SK-N-SH (cell line): ENCODE measurements around the gene CSRNP3. TPM values are rescaled to one million over a fixed set of nuclear protein-coding genes. Genes with fewer than 3 reads are reported as not detected.

ENCODE experiments used
- CTCF ChIA-PET: fragments of 300-600, 350-600 bp; formaldehyde crosslinking; extraction: SDS; loops from one replicate; lab custom pipeline; 2021; lab: Yijun Ruan, JAX
- POLR2A ChIA-PET: fragments of 350-600 bp; sonication (Branson Sonifier 250); formaldehyde crosslinking; extraction: SDS; loops from one replicate; lab custom pipeline; 2020; ENCODE audit warnings: antibody characterized with exemption, inconsistent platforms; lab: Yijun Ruan, JAX
- DNase-seq: peaks from one replicate; pipeline ENCODE4 v3.0.0; 2012
- H2AFZ ChIP-seq: fragments of 200-600 bp; sonication (generic); 2 replicates; pipeline ENCODE4 v1.8.1; 2016; ENCODE audit warnings: antibody characterized with exemption, mild to moderate bottlenecking, low read depth
- H3F3A ChIP-seq: fragments of 200-600 bp; sonication (generic); replicated peaks from 2 replicates; pipeline ENCODE3; 2016; ENCODE audit warnings: antibody characterized with exemption, mild to moderate bottlenecking; ENCODE audit not compliant: insufficient read depth
- H3K27ac ChIP-seq, 2 experiments: fragments of 200-500 bp in 1 of 2; fragments of 200-600 bp in 1 of 2; sonication (Bioruptor generic) in 1 of 2; sonication (generic), shearing (Covaris generic) in 1 of 2; 2 replicates each; pipeline versions ENCODE4 v1.5.1 to v1.6.1; 2014 to 2016; ENCODE audit warnings: low read depth in 2 of 2, inconsistent platforms in 1 of 2, low read length in 1 of 2, mild to moderate bottlenecking in 1 of 2, mixed read lengths in 1 of 2
- H3K27me3 ChIP-seq: fragments of 200-600 bp; sonication (generic), shearing (Covaris generic); 2 replicates; pipeline ENCODE4 v1.6.1; 2016; ENCODE audit warnings: mixed run types; ENCODE audit not compliant: insufficient read depth
- H3K36me3 ChIP-seq, 2 experiments: fragments of 200-500 bp in 1 of 2; fragments of 200-600 bp in 1 of 2; sonication (Bioruptor generic) in 1 of 2; sonication (generic) in 1 of 2; replicated peaks in 1 of 2; 2 replicates each; pipeline versions ENCODE3 to v1.5.1; 2014 to 2016; ENCODE audit warnings: low read length in 1 of 2, mild to moderate bottlenecking in 1 of 2; ENCODE audit not compliant: insufficient read depth in 2 of 2, control insufficient read depth in 1 of 2
- H3K4me1 ChIP-seq, 2 experiments: fragments of 200-500 bp in 1 of 2; fragments of 200-600 bp in 1 of 2; sonication (Bioruptor generic) in 1 of 2; sonication (generic), shearing (Covaris generic) in 1 of 2; 2 replicates each; pipeline versions ENCODE4 v1.5.1 to v1.6.1; 2014 to 2016; ENCODE audit warnings: low read depth in 1 of 2, low read length in 1 of 2, mixed run types in 1 of 2; ENCODE audit not compliant: insufficient read depth in 2 of 2, control insufficient read depth in 1 of 2
- H3K4me2 ChIP-seq: fragments of 200-600 bp; sonication (generic), shearing (Covaris generic); 2 replicates; pipeline ENCODE4 v1.6.1; 2017; ENCODE audit warnings: mixed run types
- H3K4me3 ChIP-seq, 2 experiments: fragments of 200-500 bp in 1 of 2; fragments of 200-600 bp in 1 of 2; sonication (Bioruptor generic) in 1 of 2; sonication (generic), shearing (Covaris generic) in 1 of 2; 2 replicates each; pipeline versions ENCODE4 v1.5.1 to v1.8.1; 2014 to 2016; ENCODE audit warnings: low read depth in 2 of 2, inconsistent platforms in 1 of 2, low read length in 1 of 2, mild to moderate bottlenecking in 1 of 2, mixed read lengths in 1 of 2, moderate library complexity in 1 of 2
- H3K79me2 ChIP-seq: fragments of 200-600 bp; sonication (generic); 2 replicates; pipeline ENCODE4 v1.8.1; 2017; ENCODE audit warnings: mild to moderate bottlenecking; ENCODE audit not compliant: insufficient read depth
- H3K9ac ChIP-seq: fragments of 200-600 bp; sonication (generic); 2 replicates; pipeline ENCODE4 v1.6.1; 2017; ENCODE audit warnings: mixed run types
- H3K9me2 ChIP-seq: fragments of 200-600 bp; sonication (generic); 2 replicates; pipeline ENCODE4 v1.6.1; 2017; ENCODE audit warnings: mixed run types
- H3K9me3 ChIP-seq: fragments of 200-600 bp; sonication (generic); 2 replicates; pipeline ENCODE4 v1.6.1; 2017; ENCODE audit warnings: mixed run types, mild to moderate bottlenecking, moderate library complexity
- H4K20me1 ChIP-seq: fragments of 200-600 bp; sonication (generic); 2 replicates; pipeline ENCODE4 v1.6.1; 2017; ENCODE audit warnings: mild to moderate bottlenecking, mixed run types; ENCODE audit not compliant: insufficient read depth
- CHD2 ChIP-seq: fragments of 150-350 bp; IDR thresholded peaks from 2 replicates; pipeline ENCODE4 v1.6.1; 2018; ENCODE audit warnings: low read length; ENCODE audit not compliant: partially characterized antibody
- ELF1 ChIP-seq: IDR thresholded peaks from 2 replicates; pipeline ENCODE4 v1.4.0; 2012
- EP300 ChIP-seq, 2 experiments: IDR thresholded peaks; 2 replicates each; pipeline versions ENCODE4 v1.4.0 to v1.6.1; 2012; ENCODE audit warnings: borderline replicate concordance in 1 of 2, low read depth in 1 of 2, low read length in 1 of 2
- EZH2phosphoT487 ChIP-seq: fragments of 200-600 bp; sonication (generic); IDR thresholded peaks from 2 replicates; pipeline ENCODE4 v1.6.1; 2017; ENCODE audit warnings: low read depth, mixed run types, mild to moderate bottlenecking, antibody characterized with exemption, moderate library complexity, borderline replicate concordance
- FOSL2 ChIP-seq: IDR thresholded peaks from 2 replicates; pipeline ENCODE4 v1.4.0; 2012; ENCODE audit warnings: low read depth, mild to moderate bottlenecking, moderate library complexity, borderline replicate concordance
- FOXJ3 ChIP-seq: sonication (generic); formaldehyde crosslinking; IDR thresholded peaks from 2 replicates; pipeline ENCODE4 v1.5.1; 2020; ENCODE audit warnings: mild to moderate bottlenecking, missing genetic modification reagents
- FOXM1 ChIP-seq: IDR thresholded peaks from 2 replicates; pipeline ENCODE4 v1.4.0; 2012; ENCODE audit warnings: low read depth, mild to moderate bottlenecking
- JUND ChIP-seq: IDR thresholded peaks from 2 replicates; pipeline ENCODE4 v1.4.0; 2012
- MXI1 ChIP-seq: IDR thresholded peaks from 2 replicates; pipeline ENCODE4 v1.6.1; 2012; ENCODE audit warnings: mild to moderate bottlenecking, low read depth, low read length, improper control_type of control experiment
- NFIC ChIP-seq: IDR thresholded peaks from 2 replicates; pipeline ENCODE4 v1.4.0; 2012; ENCODE audit warnings: borderline replicate concordance
- POLR2AphosphoS5 ChIP-seq: IDR thresholded peaks from 2 replicates; pipeline ENCODE4 v1.6.1; 2012; ENCODE audit warnings: low read depth, low read length
- RAD21 ChIP-seq: IDR thresholded peaks from 2 replicates; pipeline ENCODE4 v1.6.1; 2012; ENCODE audit warnings: mild to moderate bottlenecking, low read length
- RCOR1 ChIP-seq: fragments of 150-350 bp; IDR thresholded peaks from 2 replicates; pipeline ENCODE4 v1.6.1; 2017; ENCODE audit warnings: antibody characterized with exemption, low read length
- RXRA ChIP-seq: IDR thresholded peaks from 2 replicates; pipeline ENCODE4 v1.4.0; 2012; ENCODE audit warnings: low read depth, mild to moderate bottlenecking, borderline replicate concordance
- SIN3A ChIP-seq: IDR thresholded peaks from 2 replicates; pipeline ENCODE4 v1.6.1; 2012; ENCODE audit warnings: low read depth, mild to moderate bottlenecking, low read length, moderate library complexity, borderline replicate concordance
- SMC3 ChIP-seq: IDR thresholded peaks from 2 replicates; pipeline ENCODE4 v1.6.1; 2012; ENCODE audit warnings: low read depth, low read length, improper control_type of control experiment
- TAF1 ChIP-seq: IDR thresholded peaks from 2 replicates; pipeline ENCODE4 v1.6.1; 2012; ENCODE audit warnings: low read depth, mild to moderate bottlenecking, low read length, moderate library complexity, borderline replicate concordance
- TEAD4 ChIP-seq: IDR thresholded peaks from 2 replicates; pipeline ENCODE4 v1.4.0; 2012; ENCODE audit warnings: mild to moderate bottlenecking, borderline replicate concordance; ENCODE audit not compliant: insufficient read depth
- YY1 ChIP-seq: IDR thresholded peaks from 2 replicates; pipeline ENCODE4 v1.4.0; 2012; ENCODE audit warnings: low read depth, mild to moderate bottlenecking
- WGBS: methylation state at CpG from one replicate; pipeline ENCODE4 v1.1.6; 2017; ENCODE audit warnings: low lambda C conversion rate; 5-methylcytosine and 5-hydroxymethylcytosine counted together
- polyA plus RNA-seq, 3 experiments: library from polyadenylated mRNA; depleted of rRNA; stranded (reverse); fragments of >200 nt; gene quantifications; 2 replicates each; pipeline ENCODE4 v1.2.3, GENCODE V29; 2012
- TF ChIP-seq, protein P1 (sequence below): IDR thresholded peaks from 2 replicates; pipeline ENCODE4 v1.4.0; 2012; ENCODE audit warnings: low read depth
- TF ChIP-seq, protein P2 (sequence below): IDR thresholded peaks from 2 replicates; pipeline ENCODE4; 2012
- TF ChIP-seq, protein P3 (sequence below): IDR thresholded peaks from 2 replicates; pipeline ENCODE4 v1.4.0; 2012; ENCODE audit warnings: low read depth, borderline replicate concordance
- TF ChIP-seq, protein P4 (sequence below): IDR thresholded peaks from 2 replicates; pipeline ENCODE4 v1.6.1; 2012; ENCODE audit warnings: mild to moderate bottlenecking, low read depth, low read length, moderate library complexity
- TF ChIP-seq, protein P5 (sequence below): fragments of 150-350 bp; IDR thresholded peaks from 2 replicates; pipeline ENCODE4 v1.6.1; 2016; ENCODE audit warnings: mild to moderate bottlenecking, low read depth, low read length

Gene CSRNP3, protein sequence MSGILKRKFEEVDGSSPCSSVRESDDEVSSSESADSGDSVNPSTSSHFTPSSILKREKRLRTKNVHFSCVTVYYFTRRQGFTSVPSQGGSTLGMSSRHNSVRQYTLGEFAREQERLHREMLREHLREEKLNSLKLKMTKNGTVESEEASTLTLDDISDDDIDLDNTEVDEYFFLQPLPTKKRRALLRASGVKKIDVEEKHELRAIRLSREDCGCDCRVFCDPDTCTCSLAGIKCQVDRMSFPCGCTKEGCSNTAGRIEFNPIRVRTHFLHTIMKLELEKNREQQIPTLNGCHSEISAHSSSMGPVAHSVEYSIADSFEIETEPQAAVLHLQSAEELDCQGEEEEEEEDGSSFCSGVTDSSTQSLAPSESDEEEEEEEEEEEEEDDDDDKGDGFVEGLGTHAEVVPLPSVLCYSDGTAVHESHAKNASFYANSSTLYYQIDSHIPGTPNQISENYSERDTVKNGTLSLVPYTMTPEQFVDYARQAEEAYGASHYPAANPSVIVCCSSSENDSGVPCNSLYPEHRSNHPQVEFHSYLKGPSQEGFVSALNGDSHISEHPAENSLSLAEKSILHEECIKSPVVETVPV
- polyA plus RNA-seq (2012; rRNA removed), result 1.0 and 2.4 TPM in 2 replicates
- polyA plus RNA-seq (2012; cell fraction: cytosol; rRNA removed), result 1.9 and 2.8 TPM in 2 replicates
- polyA plus RNA-seq (2012; cell fraction: nucleus; rRNA removed), result 0.72 and 1.2 TPM in 2 replicates

DNA sequence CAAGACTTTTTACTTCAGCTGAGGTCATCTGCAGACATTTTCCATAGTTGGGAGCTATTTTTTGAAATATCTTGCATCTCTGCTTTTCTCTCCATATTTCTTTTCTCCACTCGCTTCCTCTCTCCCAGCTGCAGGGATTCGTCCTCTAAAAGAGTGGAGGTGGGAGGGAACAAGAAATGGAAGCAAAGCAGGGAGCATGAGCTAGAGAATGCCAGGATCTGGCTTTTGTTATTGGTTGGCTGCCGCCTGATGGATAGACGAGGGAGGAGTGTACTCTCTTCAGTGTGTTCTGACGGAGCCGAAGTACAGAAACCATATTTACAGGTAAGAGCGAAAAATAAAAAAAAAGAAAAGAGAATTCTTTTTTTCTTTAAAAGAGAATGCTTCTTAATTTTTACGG is at the start of gene CSRNP3:
CSRNP3 (plus strand) TSS at position 282 of the 400 bp plus-strand sequence. CDS start 125,368 bp downstream, outside the sequence.
- 5% methylated on average over 8 of the region's 8 CpGs for WGBS
- ChIA-PET CTCF (interaction anchor here (0.8 to 2.6 kb wide), 9 partner anchors 59 to 404 kb away, joined by 3 to 23 read pairs (median 3); no protein-coding TSS in a partner anchor), POLR2A (interaction anchor here (0.7 to 1.4 kb wide), 4 partner anchors 103 to 365 kb away, joined by 3 to 4 read pairs (median 3); no protein-coding TSS in a partner anchor)
- peak; percentile 53 for DNase-seq
- Histone ChIP-seq H3K9me3 (no peaks in the 10 kb centered on the region), H3F3A (peaks cover 6% of the 10 kb centered on the region), H3K79me2 (peaks cover 16% of the 10 kb centered on the region), H3K9ac (peak within 1 kb of the TSS; percentile 59), H3K36me3 (no peaks in the 10 kb centered on the region), H3K27me3 (no peaks in the 10 kb centered on the region), H3K27ac (peak within 1 kb of the TSS; percentile 69 to 96), H3K9me2 (no peaks in the 10 kb centered on the region), H3K4me2 (peak within 1 kb of the TSS; percentile 76), H2AFZ (peak within 1 kb of the TSS; percentile 94), H3K4me3 (peak within 1 kb of the TSS; percentile 66 to 70), H3K4me1 (peaks cover 29 to 40% of the 10 kb centered on the region in 2 experiments; a peak in 3 of 4 replicates), H4K20me1 (no peaks in the 10 kb centered on the region)
- TF ChIP-seq POLR2AphosphoS5, result peak; percentile 76
- 0 out of 2 replicates have a peak, but pooled peaks have one; percentile 10 for TF ChIP-seq SMC3
- TF ChIP-seq, protein P1, sequence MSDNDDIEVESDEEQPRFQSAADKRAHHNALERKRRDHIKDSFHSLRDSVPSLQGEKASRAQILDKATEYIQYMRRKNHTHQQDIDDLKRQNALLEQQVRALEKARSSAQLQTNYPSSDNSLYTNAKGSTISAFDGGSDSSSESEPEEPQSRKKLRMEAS, result 0 out of 2 replicates have a peak, but pooled peaks have one; percentile 22
- TF ChIP-seq FOXM1, result no peak
- no peak for TF ChIP-seq SIN3A
- TF ChIP-seq EP300 (IDR thresholded peaks at IDR 0.05; ENCODE audit: borderline replicate concordance in 1 of 2, low read depth in 1 of 2, low read length in 1 of 2), result no peak; a peak in 1 of 4 replicates
- TF ChIP-seq, protein P2, sequence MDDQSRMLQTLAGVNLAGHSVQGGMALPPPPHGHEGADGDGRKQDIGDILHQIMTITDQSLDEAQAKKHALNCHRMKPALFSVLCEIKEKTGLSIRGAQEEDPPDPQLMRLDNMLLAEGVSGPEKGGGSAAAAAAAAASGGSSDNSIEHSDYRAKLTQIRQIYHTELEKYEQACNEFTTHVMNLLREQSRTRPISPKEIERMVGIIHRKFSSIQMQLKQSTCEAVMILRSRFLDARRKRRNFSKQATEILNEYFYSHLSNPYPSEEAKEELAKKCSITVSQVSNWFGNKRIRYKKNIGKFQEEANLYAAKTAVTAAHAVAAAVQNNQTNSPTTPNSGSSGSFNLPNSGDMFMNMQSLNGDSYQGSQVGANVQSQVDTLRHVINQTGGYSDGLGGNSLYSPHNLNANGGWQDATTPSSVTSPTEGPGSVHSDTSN, result peak; percentile 91
- TF ChIP-seq EZH2phosphoT487, result no peak
- TF ChIP-seq RCOR1, result no peak
- TF ChIP-seq, protein P3, sequence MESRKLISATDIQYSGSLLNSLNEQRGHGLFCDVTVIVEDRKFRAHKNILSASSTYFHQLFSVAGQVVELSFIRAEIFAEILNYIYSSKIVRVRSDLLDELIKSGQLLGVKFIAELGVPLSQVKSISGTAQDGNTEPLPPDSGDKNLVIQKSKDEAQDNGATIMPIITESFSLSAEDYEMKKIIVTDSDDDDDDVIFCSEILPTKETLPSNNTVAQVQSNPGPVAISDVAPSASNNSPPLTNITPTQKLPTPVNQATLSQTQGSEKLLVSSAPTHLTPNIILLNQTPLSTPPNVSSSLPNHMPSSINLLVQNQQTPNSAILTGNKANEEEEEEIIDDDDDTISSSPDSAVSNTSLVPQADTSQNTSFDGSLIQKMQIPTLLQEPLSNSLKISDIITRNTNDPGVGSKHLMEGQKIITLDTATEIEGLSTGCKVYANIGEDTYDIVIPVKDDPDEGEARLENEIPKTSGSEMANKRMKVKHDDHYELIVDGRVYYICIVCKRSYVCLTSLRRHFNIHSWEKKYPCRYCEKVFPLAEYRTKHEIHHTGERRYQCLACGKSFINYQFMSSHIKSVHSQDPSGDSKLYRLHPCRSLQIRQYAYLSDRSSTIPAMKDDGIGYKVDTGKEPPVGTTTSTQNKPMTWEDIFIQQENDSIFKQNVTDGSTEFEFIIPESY, result no peak
- no peak for TF ChIP-seq FOSL2
- peak; percentile 33; the same call in 1 of the 2 replicates for TF ChIP-seq YY1
- TF ChIP-seq, protein P4, sequence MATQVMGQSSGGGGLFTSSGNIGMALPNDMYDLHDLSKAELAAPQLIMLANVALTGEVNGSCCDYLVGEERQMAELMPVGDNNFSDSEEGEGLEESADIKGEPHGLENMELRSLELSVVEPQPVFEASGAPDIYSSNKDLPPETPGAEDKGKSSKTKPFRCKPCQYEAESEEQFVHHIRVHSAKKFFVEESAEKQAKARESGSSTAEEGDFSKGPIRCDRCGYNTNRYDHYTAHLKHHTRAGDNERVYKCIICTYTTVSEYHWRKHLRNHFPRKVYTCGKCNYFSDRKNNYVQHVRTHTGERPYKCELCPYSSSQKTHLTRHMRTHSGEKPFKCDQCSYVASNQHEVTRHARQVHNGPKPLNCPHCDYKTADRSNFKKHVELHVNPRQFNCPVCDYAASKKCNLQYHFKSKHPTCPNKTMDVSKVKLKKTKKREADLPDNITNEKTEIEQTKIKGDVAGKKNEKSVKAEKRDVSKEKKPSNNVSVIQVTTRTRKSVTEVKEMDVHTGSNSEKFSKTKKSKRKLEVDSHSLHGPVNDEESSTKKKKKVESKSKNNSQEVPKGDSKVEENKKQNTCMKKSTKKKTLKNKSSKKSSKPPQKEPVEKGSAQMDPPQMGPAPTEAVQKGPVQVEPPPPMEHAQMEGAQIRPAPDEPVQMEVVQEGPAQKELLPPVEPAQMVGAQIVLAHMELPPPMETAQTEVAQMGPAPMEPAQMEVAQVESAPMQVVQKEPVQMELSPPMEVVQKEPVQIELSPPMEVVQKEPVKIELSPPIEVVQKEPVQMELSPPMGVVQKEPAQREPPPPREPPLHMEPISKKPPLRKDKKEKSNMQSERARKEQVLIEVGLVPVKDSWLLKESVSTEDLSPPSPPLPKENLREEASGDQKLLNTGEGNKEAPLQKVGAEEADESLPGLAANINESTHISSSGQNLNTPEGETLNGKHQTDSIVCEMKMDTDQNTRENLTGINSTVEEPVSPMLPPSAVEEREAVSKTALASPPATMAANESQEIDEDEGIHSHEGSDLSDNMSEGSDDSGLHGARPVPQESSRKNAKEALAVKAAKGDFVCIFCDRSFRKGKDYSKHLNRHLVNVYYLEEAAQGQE, result no peak
- TF ChIP-seq, protein P5, sequence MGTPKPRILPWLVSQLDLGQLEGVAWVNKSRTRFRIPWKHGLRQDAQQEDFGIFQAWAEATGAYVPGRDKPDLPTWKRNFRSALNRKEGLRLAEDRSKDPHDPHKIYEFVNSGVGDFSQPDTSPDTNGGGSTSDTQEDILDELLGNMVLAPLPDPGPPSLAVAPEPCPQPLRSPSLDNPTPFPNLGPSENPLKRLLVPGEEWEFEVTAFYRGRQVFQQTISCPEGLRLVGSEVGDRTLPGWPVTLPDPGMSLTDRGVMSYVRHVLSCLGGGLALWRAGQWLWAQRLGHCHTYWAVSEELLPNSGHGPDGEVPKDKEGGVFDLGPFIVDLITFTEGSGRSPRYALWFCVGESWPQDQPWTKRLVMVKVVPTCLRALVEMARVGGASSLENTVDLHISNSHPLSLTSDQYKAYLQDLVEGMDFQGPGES, result no peak
- peak; percentile 34 for TF ChIP-seq CHD2
- TF ChIP-seq JUND, result no peak
- TF ChIP-seq NFIC, result no peak
- TF ChIP-seq MXI1, result no peak
- peak; percentile 56; the same call in 1 of the 2 replicates for TF ChIP-seq TAF1
- no peak for TF ChIP-seq ELF1
- TF ChIP-seq FOXJ3 (CRISPR knock-in tag), result no peak
- no peak for TF ChIP-seq TEAD4
- TF ChIP-seq RXRA, result no peak
- TF ChIP-seq RAD21, result peak; percentile 36
